Measurements from ENCODE around the gene LARP4B.

LARP4B gene

GRCh38 chr10:865924-866576, 65.5 kb downstream of the LARP4B start:
- no peak for DNase-seq

GRCh38 chr10:865257-865656, 66.2 kb downstream of the LARP4B start:
- DNase-seq, result no peak

- no peak for DNase-seq
Measured at GRCh38 chr10:860519-860918, 71.0 kb downstream of the LARP4B start.

DNA sequence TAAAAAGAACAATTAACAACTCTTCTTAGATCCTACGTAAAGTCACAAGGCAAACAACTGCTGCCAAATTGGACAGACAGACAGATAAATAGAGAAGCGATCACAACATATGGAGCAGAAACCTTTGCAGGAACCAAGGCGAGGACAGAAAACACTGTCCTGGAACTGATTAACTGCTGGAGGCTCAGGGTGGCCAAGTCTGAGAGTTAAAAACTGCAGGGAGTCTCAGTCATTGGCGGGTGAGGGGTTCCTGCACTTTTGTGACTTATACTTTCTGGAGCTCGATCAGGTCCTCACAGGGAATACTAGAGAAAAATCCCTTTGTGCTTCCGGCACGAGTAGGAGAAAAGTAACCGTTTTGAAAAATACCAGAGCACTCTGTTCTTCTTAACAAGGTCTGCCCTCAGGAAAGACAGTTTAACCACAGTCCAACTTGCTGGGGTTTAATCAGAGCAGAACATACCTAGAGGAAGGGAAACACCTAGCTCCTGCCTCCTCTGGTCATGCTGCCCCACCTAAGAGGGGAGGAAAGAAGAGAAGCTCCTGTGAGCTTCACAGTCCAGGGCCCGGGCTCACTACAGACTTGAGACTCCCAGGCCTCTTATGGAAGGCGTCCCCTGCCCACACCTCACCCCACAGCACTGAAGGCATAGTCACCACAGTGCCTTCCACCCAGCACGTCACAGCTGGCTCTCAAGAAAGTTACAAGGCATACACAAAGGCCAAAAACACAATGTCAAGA, 74.9 kb downstream of the LARP4B start:
- DNase-seq, result no peak

- no peak for DNase-seq
Measured at GRCh38 chr10:855671-856070, 75.8 kb downstream of the LARP4B start.

GRCh38 chr10:855079-855478, 76.4 kb downstream of the LARP4B start:
- no peak for DNase-seq

- DNase-seq, result no peak
Measured at GRCh38 chr10:853017-853416, 78.5 kb downstream of the LARP4B start.

DNA sequence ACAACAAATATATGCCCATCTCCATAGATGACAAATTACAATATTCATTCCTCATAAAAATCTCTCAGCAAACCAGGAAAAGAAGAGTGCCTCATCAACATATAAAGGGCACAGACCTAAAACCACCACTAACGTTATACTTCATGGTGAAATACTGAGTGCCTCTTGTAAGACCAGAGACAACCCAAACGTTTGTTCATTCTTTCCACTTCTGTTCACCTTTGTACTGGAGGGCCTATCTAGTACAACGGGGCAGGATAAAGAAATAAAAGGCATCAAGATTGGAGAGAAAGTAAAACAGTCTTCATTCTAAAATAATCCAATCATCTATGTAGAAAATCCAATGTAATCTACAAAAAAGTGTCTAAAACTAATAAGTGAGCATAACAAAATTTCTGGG, 79.1 kb downstream of the LARP4B start:
- no peak for DNase-seq

GRCh38 chr10:851901-852300, 79.6 kb downstream of the LARP4B start:
- DNase-seq, result no peak

- DNase-seq, result no peak
Measured at GRCh38 chr10:850093-850492, 81.4 kb downstream of the LARP4B start.

DNA sequence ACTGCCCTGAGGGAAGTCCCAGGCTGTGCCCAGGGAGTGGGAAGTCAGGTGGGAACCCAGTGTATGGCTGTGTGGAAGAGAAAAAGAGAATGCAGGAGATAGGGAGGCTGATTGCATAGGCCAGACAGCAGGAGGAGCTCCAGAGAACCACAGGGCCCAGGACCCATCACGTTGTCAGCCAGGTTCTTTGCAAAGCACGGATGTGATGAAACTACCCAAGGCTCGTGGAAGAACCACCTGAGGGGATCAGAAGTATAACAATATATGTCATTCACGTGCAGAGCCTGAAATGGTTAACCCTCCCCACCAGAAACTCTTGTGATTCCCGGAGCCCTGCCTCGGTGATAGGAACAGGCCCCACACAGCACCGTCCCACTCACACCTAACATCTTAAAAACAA, 83.6 kb downstream of the LARP4B start:
- no peak for DNase-seq

DNA sequence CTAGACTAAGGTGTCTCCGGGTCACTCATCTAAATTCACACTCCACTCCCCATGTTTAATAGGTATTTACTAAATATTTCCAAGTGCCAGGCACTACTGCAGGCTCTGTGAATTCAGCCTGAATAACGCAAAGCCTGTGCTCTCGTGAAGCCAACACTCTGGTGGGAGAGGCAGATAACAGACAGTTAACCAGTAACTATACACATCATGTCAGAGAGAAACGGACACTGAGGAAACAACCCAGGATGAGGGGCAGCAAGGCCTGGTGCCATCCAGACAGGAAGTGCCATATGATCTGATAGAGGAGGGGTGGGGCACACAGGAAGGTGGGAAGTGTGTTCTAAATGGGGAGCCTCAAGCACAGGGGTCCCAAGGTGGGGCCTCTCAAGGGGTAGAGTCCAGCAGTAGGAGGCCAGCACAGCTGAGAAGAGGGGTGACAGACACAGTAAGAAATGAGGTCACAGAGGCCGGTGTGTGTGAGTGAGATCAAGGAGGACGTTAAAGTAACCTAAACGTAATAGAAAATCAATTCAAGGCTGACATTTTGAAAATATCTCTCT, 85.3 kb downstream of the LARP4B start:
- no peak for DNase-seq

DNA sequence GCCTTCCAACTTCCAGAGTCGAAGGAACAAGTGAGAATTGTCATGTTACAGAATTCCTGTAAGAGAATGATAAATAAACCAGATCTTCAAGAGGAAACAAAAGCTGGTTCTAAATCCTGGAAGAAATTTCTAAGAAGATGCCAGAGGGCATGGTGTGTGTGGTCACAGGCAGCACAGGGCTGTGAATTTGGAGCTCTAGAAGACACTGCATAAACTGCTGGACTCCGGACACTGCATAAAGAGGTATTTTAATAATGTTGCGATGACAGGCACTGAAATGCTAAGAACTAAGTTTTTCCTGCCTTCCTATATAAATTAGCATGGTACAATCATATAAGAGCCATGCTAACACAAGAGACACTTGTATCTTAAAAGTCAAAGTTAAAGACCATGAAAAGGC, 86.0 kb downstream of the LARP4B start:
- no peak for DNase-seq

DNA sequence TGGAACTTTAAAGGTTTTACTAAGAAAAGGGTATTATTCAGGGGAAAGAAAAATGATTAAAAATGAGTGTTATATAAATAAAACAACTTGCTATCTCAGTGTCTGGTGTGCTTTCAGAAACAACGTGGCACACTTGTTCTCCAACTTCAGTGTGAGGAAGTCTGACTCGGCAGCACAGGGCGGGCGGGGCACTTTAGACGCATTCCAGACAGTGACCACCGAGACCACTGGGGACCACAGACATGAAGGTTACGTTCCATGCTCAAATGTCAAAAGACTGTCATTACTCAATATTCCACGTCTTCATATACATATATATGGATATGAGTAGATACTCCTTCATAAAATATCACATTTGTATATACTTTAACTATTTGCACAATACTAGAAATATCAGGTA, 87.0 kb downstream of the LARP4B start:
- DNase-seq, result no peak

DNA sequence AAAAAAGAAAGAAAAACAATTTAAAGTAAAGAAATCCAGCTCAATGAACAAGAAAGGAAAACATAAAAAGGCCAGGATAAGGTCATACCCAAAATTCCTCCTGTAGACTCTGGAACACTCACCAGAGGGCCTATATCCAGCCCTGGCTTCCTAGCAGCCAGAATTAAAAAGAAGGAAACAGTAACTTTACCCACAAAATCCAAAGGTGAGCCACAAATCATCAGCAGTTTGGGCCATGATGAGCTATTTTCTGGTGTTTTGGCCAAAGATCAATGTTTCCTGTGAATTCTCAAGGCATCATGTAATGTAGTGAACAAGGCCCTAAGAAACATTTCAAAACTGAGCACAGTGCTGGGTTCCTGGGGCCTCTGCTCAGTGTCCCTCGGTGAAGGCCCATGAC, 87.8 kb downstream of the LARP4B start:
- no peak for DNase-seq

DNA sequence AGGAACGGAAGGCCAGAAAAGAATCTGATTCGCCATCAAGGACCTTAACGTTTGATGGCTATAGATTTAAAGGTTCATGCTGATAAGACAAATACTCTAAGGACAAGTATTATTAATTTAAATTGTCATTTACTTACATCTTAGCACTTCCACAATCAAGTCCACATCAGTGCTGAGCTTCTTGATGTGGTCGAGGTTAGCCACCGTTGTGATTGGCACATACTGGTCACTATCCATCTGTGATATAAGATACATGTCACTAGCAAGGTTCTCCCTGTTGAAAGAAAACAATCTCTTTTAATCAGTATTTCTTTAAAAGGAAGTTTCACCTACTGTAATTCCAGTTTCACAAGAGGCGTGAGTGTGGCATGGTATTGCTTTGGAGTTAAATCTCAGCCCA, 88.7 kb downstream of the LARP4B start:
- no peak for DNase-seq

GRCh38 chr10:841535-841934, 90.0 kb downstream of the LARP4B start:
- DNase-seq, result no peak

- no peak for DNase-seq
Measured at GRCh38 chr10:839550-840205, 91.8 kb downstream of the LARP4B start.

- no peak for DNase-seq
Measured at GRCh38 chr10:836782-837181, 94.7 kb downstream of the LARP4B start.

DNA sequence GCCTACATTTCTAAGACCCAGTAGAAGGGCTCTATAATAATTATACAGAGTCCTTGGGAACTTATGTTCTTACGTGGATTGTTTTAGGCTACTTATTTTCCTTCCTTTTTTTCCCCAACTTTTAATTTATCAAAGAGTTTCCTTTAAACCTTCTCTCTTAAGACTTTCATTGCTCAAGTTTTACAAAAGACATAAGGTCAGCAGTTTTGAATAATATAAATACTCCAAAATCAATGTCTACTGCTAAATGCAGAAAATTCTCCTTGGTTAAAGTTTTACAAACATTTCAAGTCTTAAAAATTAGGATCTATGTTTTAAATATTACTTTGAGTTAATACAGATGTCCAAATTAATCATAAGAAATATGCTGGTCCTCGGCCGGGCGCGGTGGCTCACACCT, 97.0 kb downstream of the LARP4B start:
- DNase-seq, result no peak

- no peak for DNase-seq
Measured at GRCh38 chr10:829241-829640, 102.3 kb downstream of the LARP4B start.

GRCh38 chr10:828191-828590, 103.3 kb downstream of the LARP4B start:
- no peak for DNase-seq

GRCh38 chr10:824946-825345, 106.6 kb downstream of the LARP4B start:
- DNase-seq, result no peak

DNA sequence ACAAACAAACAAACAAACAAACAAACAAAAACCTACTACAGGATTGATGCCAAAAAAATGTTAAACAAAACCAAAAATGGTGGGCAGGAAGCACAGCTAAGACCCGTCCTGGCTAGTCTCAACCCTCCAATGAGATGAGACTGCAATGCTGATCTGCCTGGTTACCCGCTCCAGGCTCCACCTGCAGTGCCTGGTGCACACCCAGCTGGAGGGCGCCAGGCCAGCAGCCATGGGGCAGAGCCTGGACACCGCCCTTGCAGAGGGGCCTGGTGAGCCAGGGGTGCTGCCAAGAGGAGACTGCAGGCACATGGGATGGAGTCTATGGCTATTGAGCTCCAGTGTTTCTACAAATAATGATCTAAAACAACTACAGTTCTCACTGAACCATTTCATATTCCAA, 107.0 kb downstream of the LARP4B start:
- no peak for DNase-seq

Data from NCI-H748 treated with DMSO at 0.1 percent for 48 hours (cell line).